GM18873 (cell line): ENCODE data around the gene CFAP69.

ENCODE experiments used
- ATAC-seq: cut with Tn5 transposase; IDR thresholded peaks from one replicate; pipeline ENCODE4 v1.9.1; 2021; ENCODE audit warnings: mild to moderate bottlenecking, moderate library complexity, moderate number of reproducible peaks; ENCODE audit not compliant: unreplicated experiment, low FRiP score

Gene CFAP69

DNA sequence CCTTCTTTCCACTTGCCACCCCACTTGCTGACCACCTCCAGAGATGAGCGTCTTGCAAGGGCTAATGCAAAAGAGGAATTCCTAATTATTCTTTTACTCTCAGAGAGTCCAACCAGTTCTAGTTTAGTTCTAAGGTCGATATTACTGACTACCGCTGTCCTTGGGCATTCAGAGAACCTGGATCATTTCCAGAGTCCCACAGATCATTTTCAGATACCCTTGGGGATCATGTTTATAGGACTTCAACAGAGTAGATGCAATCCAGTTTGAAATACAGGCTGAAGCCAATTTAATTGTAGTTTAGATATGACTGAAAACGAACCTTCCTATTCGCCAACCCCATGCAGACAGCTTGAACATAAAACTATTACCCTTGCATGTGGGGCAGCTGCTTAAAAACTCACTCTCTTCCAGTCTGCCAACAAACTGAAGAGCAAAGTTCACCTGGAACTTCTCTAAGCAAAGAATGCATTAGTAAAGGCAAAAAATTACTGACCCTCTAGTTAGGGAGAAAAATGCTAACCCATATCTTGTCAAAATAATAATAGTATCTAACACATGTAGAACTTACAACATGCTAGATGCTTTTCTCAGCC is 22.4 kb downstream of the CFAP69 start:
- no peak for ATAC-seq

DNA sequence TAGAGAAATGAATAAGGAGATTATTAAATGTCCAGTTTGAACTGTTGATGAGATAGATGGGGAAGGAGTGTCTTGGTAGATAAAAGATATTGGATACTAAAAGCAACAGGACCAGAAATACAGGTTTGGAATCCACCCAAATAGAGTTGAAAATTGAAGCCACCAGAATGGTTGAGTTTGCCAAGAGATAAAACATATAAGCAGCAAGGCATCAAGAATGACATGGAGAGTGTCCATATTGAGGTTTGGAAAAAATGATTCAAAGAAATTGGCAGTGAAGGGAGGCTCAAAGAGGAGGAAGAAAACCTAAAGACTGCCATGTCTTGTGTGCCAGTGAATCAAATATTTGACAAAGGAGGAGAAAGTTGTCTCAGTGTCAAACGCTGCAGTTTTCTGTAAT is 24.2 kb downstream of the CFAP69 start:
- no peak for ATAC-seq

DNA sequence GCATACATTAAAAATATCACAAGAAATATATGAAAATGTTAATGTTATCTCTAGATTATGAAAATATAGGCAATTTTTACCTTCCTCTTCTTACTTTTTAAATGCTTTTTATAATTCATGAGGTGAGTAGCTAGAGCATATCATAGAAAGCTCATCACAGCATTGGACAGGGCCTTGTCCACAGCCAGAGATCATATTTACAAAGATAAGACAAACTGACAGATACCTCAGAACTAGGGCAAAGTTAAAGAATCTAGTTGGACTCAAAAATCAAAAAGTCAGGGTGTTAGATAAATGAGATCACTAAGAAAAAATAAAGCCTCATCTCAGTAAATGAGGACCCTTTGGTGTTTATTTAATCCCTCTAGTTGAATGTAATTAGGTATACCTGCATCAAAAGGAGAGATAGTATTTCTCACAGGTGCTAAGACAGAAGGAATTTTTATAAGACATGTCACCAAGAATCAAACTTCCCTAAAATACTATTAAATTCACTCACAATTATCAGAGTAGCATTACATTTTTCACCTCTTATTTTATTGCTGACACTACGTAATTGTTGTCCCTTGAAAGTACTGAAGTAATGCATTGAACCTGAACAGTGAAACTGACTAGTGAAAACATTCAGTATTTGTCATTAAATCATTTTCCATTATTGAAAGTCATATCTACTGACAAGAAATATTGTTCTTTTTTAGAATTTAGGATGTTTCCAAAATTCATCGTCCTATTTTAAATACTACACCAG is 25.6 kb downstream of the CFAP69 start:
- ATAC-seq: no peak

DNA sequence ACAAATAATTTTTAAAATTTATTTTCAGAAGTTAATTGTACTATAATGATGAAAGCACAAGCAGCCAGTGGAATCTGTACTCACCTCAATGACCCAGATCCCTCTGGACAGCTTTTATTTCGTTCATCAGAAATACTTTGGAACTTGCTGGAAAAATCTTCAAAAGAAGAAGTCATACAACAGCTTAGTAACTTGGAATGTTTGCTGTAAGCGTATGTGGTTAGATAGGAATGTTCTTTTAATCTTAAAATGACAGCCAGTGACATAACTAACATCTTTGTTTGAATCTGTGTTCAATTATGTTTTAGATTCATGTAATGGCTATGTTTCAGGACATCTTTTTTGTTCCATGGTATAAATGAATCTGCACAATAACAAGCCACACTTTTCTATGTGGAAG is 26.8 kb downstream of the CFAP69 start:
- no peak for ATAC-seq

DNA sequence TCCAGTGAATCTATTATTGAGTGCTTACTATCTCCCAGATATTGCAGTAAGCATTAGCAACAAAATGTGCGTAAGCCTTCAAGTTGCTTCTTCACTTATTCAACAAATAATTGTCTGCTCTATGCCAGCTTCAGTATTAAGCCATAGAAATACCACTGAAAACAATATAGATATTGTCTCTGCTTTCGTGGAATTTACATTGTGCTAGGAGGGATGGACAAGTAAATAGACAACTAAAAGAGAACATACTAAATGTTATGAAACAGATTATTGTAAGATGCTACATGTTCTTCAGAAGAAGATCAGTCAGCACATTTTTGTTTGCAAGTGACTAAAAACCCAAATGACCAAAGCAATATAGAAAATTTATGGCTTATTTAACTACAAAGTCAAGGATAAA is 27.3 kb downstream of the CFAP69 start:
- ATAC-seq: no peak

DNA sequence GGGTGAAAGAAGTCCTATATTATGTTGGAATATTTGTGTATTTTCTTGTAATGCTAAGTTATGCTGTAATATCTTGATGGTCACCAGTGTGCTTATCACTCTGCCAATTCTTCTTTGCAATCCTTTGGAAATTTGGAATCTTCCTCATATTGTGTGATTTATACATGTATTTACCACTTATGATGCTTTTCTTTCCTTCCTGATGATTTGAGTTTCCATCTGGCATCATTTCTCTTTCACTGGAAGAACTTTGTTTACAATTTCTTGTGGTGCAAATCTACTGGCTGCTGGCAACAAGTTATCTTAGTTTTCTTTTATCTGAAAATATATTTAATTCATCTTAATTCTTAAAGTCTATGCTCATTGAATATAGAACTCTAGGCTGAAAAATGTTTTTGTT is 29.2 kb downstream of the CFAP69 start:
- no peak for ATAC-seq

DNA sequence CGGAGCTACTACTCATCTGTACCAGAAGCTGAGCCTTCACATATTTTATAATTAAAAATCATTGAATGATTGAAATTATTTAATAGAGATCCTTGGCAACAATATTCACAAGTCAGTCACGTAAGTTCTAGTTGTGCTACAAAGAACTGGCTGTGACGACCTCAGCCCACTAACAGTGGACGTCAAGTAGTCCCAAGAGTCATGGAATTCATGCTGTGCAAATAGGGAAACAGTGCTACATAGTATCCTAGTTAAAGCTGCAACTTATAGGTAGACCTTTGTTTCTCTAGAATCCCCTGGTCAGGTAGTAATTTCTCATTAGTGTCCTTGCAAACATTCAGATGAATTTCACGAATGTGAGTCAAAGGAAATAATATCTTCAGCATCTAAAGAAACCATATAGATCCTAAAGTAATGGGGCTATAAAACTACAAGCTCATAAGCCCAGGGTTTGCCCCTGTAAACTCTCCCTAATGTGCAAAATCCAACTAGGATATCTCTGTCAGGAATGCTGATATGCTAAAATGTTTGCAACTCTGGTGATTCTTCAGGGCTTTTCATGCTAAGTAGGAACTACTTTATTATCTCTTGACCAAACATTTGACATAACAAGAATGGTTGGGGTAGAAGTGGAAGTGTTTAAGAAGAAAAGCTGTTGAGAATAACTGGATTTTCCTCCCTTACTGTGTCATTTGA is 31.2 kb downstream of the CFAP69 start:
- ATAC-seq: no peak

DNA sequence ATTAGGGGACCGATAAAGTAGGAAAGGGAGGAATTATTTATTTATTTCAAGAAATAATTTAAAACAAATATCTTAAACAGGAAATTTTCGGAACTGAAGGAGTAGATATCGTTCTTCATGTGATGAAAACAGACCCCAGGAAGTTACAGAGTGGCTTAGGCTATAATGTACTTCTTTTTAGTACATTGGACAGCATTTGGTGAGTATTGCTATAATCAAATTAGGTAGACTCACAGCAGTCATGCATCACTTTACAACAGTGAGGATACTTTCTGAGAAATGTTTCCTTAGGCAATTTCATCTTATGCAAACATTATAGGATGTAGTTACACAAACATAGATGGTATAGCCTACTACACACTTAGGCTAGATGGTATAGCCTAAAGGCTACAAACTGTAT is 43.2 kb downstream of the CFAP69 start:
- no peak for ATAC-seq

DNA sequence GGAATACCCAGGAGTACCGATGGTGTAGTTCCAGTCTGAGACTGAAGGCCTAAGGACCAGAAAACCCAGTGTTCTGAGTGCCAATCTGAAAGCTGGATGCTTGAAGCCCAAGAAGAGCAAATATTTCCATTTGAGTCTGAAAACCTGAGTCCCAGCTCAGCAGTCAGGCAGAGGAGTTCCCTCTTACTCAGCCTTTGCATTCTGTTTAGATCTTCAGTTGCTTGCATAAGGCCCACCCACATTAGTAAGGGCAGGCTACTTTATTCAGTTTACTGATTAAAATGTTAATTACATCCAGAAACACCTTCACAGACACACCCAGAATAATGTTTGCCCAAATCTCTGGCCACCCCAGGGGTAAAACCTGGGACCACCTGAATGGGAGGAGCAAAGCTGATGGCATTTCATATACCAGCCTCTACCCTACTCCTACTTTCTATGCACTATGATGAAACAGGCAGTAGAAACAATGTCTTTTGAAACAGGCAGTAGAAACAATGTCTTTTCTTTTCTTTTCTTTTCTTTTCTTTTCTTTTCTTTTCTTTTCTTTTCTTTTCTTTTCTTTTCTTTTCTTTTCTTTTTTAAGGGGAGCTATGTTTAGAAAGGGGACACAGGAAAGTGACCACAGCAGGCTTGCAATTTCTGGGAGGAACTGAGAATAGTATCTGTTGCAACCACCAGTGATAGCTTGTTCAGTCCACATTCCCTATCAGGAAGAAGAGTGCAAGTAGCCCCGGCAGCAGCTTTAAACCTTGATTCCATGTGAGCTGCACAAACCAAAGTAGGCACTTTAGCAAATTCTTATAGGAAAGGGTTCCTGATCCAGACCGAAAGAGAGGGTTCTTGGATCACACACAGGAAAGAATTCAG is 45.5 kb downstream of the CFAP69 start:
- ATAC-seq: no peak

DNA sequence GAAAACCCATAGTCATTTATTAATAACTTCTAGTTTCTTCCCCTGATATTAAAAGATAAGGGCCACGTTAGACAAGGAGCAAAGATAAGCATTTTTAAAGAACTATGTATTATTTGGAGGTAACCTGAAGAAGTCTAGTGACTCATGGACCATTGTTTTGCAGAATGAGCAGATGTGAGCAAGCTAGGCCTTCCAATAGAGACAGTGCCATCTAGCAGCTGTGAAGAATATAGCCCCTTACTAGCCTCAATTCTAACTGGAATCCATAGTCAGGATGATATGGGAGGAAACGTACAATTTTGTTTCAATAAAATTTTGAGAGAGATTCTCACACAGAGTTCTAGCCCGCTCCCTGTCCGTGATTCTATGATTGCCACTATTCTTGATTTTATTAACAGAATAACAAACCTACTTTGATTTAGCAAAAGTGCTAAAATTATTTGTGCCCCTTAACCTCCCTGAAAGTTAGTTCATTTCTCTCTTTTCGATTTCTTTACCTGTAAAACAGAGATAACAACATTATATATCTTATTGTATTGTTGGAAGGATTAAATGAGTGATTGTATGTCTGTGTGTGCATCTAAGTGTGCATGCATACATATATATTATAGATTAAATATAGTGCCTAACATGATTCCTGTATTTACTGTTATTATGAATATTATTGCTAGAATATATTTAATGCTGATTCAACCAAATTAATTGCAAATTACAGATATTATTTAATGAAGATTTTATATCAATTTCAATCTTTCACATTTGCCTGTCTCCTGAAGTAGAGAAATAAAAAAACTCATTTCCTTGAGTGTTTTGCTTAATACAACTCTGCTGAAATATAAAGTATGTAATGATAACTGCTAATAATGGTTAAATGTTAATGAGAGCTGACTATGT is 53.4 kb downstream of the CFAP69 start:
- ATAC-seq: no peak

DNA sequence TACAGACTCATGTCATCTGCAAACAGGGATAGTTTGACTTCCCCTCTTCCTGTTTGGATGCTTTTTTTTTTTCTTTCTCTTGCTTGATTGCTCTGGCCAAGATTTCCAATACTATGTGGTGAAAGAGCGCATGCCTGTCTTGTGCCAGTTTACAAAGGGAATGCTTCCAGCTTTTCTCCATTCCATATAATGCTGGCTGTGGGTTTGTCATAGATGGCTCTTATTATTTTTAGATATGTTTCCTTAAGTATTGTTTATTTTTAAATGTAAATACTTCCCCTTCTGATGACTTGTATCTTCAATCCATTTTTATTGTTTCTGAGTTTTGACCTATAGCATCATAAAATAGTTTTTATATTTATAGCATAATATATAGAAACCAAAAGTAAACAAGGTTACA is 58.3 kb downstream of the CFAP69 start:
- no peak for ATAC-seq

DNA sequence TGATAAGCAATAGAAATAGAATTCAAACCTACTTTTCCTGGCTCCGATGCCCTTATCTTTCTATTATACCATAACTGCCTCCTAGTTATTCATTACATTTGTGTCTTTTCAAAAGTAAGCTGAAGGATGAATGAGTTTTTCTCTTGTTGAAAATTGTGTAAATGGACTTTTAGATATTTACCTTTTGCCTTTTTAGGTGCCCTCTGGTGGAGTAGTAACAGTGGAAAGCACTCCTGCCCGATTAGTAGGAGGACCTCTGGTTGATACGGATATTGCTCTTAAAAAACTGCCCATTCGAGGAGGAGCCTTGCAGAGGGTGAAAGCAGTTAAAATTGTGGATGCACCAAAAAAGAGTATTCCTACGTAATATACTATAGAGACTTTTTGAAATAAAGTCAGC is 64.9 kb downstream of the CFAP69 start:
- ATAC-seq: no peak

DNA sequence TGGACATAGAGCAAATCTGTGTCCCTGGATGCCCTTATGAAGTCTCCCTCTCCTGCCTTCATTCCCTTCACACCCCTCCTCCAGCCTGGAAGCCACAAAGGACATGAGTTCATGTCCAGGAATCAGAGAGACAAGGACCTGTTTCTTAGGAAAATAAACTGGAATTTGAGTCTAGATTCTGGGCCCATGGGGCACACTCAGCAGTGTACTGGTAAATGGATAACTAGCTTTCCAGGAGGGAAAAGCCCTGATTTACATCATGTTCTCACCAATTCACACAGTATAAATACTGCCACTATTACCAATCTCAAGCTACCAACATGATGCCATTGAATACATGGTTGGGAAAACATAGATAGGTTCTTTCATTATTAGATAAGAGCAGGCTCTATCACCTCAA is 66.2 kb downstream of the CFAP69 start:
- no peak for ATAC-seq

DNA sequence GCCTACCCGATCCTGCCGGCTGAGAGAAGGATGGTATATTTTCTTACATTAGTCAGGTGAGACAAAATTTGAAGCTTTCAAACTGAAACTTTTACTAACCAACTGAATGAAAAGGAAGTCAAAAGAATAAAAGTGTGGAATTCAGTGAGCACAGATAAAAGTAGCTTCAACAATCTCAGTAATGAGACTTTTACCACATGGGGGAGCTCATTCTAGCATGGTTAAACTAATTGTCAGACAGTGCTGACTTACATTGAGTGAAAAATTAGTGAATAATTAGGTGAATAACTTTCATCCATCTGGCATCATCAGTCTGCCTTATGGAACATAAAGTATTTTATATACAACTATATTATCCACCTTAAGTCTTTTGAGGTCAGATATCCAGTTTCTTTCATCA is 67.8 kb downstream of the CFAP69 start:
- no peak for ATAC-seq

DNA sequence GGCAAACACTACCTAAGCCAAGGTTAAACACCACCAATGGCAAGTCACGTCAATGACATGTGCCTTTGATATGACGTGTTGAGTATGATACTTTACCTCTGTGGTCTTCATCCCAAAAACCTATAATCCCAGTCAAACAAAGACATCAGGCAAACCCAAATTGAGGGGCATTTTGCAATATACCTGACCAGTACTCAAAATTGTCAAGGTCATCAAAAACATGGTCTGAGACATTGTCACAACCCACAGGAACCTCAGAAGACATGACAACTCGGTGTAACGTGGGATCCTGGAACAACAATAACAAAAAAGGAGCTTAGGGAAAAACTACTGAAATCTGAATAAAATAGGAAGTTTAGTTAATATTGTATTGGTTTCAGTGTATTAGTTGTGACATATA is 68.9 kb downstream of the CFAP69 start:
- no peak for ATAC-seq

DNA sequence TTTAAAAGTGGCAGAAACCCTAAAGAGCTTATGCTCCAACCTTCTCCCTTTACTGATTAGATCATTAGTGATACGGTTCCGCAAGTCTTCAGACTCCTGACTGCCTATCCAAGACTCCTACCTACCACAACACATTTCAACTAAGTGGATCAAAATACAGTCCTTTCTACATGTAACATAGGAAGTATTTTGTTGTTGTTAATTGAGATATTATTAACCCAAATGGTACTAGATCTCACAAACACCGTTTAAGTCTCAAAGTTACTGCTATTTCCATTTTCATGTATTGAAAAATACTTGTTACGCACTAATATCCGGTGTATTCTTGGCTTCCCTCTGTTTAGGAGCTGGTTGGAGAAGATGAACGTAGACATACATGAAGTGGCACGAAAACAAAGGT is 75.0 kb downstream of the CFAP69 start:
- ATAC-seq: no peak

DNA sequence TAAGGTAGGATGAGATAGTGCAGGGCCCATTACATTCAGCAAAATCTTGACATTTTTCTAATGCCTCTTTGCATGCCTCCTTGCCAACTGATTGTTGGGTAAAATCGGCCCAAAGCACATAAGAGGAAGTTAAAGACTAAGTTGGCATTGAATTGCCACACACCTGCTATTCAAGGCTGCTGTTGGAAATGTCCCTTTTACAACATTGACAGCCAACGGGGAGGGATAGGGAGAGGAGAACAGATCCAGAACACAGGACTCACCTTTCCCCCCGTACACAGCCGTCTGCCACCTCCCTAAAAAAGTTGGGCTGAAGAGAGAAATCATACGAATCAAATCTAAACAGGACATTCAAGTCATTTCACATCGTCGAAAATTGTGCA is 75.4 kb downstream of the CFAP69 start:
- ATAC-seq: no peak

DNA sequence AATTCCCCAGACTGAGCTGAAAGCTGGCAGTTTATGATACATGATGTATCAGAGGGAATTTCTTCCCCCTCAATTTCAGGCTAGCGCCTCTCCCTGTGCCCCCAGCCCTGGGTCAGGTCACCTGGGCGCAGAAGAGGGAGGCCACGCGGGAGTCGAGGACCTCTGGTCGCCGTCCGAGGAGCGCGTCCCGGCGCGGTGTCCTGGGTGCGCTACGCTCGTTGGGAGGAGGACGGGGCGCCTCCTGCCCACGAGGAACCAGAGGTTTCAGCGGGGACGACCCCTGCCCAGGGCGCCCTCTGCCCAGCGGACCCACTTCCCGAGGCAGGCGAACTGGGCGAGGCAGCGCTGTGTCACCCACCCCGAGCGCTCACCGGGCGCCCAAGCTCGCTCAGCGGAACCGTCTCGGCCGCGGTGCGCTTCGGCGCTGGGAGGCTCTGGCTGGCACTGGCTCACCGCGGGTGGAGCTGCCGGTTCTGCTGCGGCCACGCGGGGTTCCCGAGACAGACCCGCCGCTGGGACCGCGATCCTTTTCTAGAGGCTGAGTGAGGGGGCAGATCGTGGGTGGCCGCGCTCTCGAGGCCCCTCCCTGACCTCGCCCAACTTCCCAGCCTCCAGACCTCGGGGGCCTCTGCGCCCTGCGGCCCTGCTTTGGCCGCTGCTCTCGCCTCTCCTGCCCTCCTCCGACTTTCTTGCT is 76.0 kb downstream of the CFAP69 start, which contains the start of gene FAM237B:
Gene FAM237B, minus strand, starts transcription at position 504 of the 694 bp plus-strand sequence. CDS start 1,556 bp downstream, outside the sequence.
- ATAC-seq: no peak

DNA sequence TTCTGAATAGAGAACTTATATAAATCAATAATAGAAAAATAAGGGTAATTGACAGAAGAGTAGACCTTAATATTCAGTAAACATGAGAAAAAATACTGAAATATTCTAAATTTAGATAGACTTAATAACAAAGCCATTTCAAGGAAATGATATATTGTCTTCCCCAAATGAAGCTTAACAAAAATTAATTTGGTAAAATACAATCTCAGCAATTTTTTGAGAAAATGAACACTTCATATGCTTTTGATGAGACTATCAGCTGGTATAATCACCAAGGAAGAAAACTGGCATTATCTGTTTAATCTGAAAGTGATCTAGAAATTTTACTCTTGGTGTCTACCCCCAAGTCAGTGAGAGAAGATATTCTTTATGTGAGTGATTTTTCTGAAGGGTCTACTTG is 77.9 kb downstream of the CFAP69 start:
- no peak for ATAC-seq
